Activated CD4-positive, alpha-beta memory T cell treated with anti-CD3 and anti-CD28 coated beads, Interleukin-2, amount 10 ng/mL, durations not matched to agents 7 days and 5 days (primary cell): ENCODE measurements around the gene PRR27. TPM values are rescaled to one million over a fixed set of nuclear protein-coding genes. Genes with fewer than 3 reads are reported as not detected.

ENCODE experiments used
- CTCF ChIA-PET: fragments of 350-600 bp; sonication (Branson Sonifier 250); formaldehyde crosslinking; loops from one replicate; lab custom pipeline; 2021; ENCODE audit warnings: antibody characterized with exemption, inconsistent platforms; lab: Charles Lee
- POLR2A ChIA-PET: fragments of 350-600 bp; sonication (Branson Sonifier 250); formaldehyde crosslinking; loops from one replicate; lab custom pipeline; 2021; ENCODE audit warnings: antibody characterized with exemption; lab: Charles Lee
- DNase-seq: peaks from one replicate; pipeline ENCODE4 v3.0.0-alpha.2; 2020
- H3K27ac Mint-ChIP-seq: one replicate; pipeline ENCODE4 v1.8.0; 2021; ENCODE audit warnings: mild to moderate bottlenecking, mixed read lengths
- H3K27me3 Mint-ChIP-seq: one replicate; pipeline ENCODE4 v1.8.0; 2021; ENCODE audit warnings: mixed read lengths
- H3K36me3 Mint-ChIP-seq: one replicate; pipeline ENCODE4 v1.8.0; 2021; ENCODE audit warnings: low read depth, mixed read lengths
- H3K4me1 Mint-ChIP-seq: one replicate; pipeline ENCODE4 v1.8.0; 2021; ENCODE audit warnings: mixed read lengths
- H3K4me3 Mint-ChIP-seq: one replicate; pipeline ENCODE4 v1.8.0; 2021; ENCODE audit warnings: mild to moderate bottlenecking, mixed read lengths
- H3K9me3 Mint-ChIP-seq: one replicate; pipeline ENCODE4 v1.8.0; 2021; ENCODE audit warnings: mixed read lengths
- total RNA-seq, 2 experiments: library from RNA; stranded (reverse); gene quantifications; one replicate each; pipeline ENCODE4 v1.2.3, GENCODE V29; 2021

Gene PRR27
- total RNA-seq = not detected

GRCh38 chr4:70153937-70154336, at the start of gene PRR27:
PRR27 (plus strand) TSS chr4:70154237; CDS start chr4:70154376, 139 bp downstream.
- Mint-ChIP-seq H3K4me1 (no peaks in the 10 kb centered on the region), H3K4me3 (no peak within 1 kb of the TSS), H3K27me3 (no peaks in the 10 kb centered on the region), H3K27ac (no peak within 1 kb of the TSS), H3K9me3 (no peaks in the 10 kb centered on the region), H3K36me3 (no peaks in the 10 kb centered on the region)
- CTCF ChIA-PET = no interaction called here
- DNase-seq = no peak
- POLR2A ChIA-PET = no interaction called here

- ChIA-PET POLR2A (no interaction called here), CTCF (no interaction called here)
- no peaks in the 10 kb centered on the region for H3K36me3 Mint-ChIP-seq
- H3K27ac Mint-ChIP-seq = no peak overlapping the region
- H3K9me3 Mint-ChIP-seq = peaks cover 2% of the 10 kb centered on the region
- no peak for DNase-seq
- H3K4me1 Mint-ChIP-seq = no peaks in the 10 kb centered on the region
- no peak overlapping the region for H3K4me3 Mint-ChIP-seq
- H3K27me3 Mint-ChIP-seq = no peaks in the 10 kb centered on the region
Measured at GRCh38 chr4:70110917-70111316, 43.1 kb upstream of the PRR27 start.

GRCh38 chr4:70113656-70114055, 40.4 kb upstream of the PRR27 start:
- CTCF ChIA-PET = no interaction called here
- no peak for DNase-seq
- Mint-ChIP-seq H3K4me1 (no peaks in the 10 kb centered on the region), H3K36me3 (no peaks in the 10 kb centered on the region), H3K27me3 (no peaks in the 10 kb centered on the region), H3K9me3 (peaks cover 2% of the 10 kb centered on the region), H3K4me3 (no peak overlapping the region), H3K27ac (no peak overlapping the region)
- POLR2A ChIA-PET = no interaction called here

GRCh38 chr4:70114096-70114495, 39.9 kb upstream of the PRR27 start:
- ChIA-PET POLR2A (no interaction called here), CTCF (no interaction called here)
- H3K27ac Mint-ChIP-seq = no peak overlapping the region
- no peaks in the 10 kb centered on the region for H3K4me1 Mint-ChIP-seq
- no peak overlapping the region for H3K4me3 Mint-ChIP-seq
- H3K36me3 Mint-ChIP-seq = no peaks in the 10 kb centered on the region
- no peaks in the 10 kb centered on the region for H3K27me3 Mint-ChIP-seq
- DNase-seq = no peak
- H3K9me3 Mint-ChIP-seq = peaks cover 2% of the 10 kb centered on the region

GRCh38 chr4:70120323-70120722, 33.7 kb upstream of the PRR27 start:
- Mint-ChIP-seq H3K9me3 (no peaks in the 10 kb centered on the region), H3K36me3 (no peaks in the 10 kb centered on the region), H3K27me3 (no peaks in the 10 kb centered on the region), H3K27ac (no peak overlapping the region), H3K4me1 (no peaks in the 10 kb centered on the region), H3K4me3 (no peak overlapping the region)
- DNase-seq = no peak
- POLR2A ChIA-PET = no interaction called here
- CTCF ChIA-PET = no interaction called here

GRCh38 chr4:70133473-70133872, 20.6 kb upstream of the PRR27 start:
- Mint-ChIP-seq H3K27ac (no peak overlapping the region), H3K4me1 (no peaks in the 10 kb centered on the region), H3K27me3 (no peaks in the 10 kb centered on the region), H3K4me3 (no peak overlapping the region), H3K36me3 (no peaks in the 10 kb centered on the region), H3K9me3 (no peaks in the 10 kb centered on the region)
- POLR2A ChIA-PET = no interaction called here
- DNase-seq = no peak
- CTCF ChIA-PET = no interaction called here

GRCh38 chr4:70138751-70139150, 15.3 kb upstream of the PRR27 start:
- POLR2A ChIA-PET = no interaction called here
- Mint-ChIP-seq H3K27me3 (no peaks in the 10 kb centered on the region), H3K9me3 (no peaks in the 10 kb centered on the region), H3K27ac (no peak overlapping the region), H3K4me3 (no peak overlapping the region), H3K36me3 (no peaks in the 10 kb centered on the region), H3K4me1 (no peaks in the 10 kb centered on the region)
- DNase-seq = no peak
- CTCF ChIA-PET = no interaction called here

GRCh38 chr4:70151271-70151670, 2.8 kb upstream of the PRR27 start:
- H3K36me3 Mint-ChIP-seq = no peaks in the 10 kb centered on the region
- ChIA-PET POLR2A (no interaction called here), CTCF (no interaction called here)
- H3K4me1 Mint-ChIP-seq = no peaks in the 10 kb centered on the region
- DNase-seq = no peak
- H3K4me3 Mint-ChIP-seq = no peak overlapping the region
- no peaks in the 10 kb centered on the region for H3K9me3 Mint-ChIP-seq
- H3K27me3 Mint-ChIP-seq = no peaks in the 10 kb centered on the region
- H3K27ac Mint-ChIP-seq = no peak overlapping the region

GRCh38 chr4:70152088-70152487, 1.9 kb upstream of the PRR27 start:
- H3K4me1 Mint-ChIP-seq = no peaks in the 10 kb centered on the region
- CTCF ChIA-PET = no interaction called here
- no peak overlapping the region for H3K4me3 Mint-ChIP-seq
- no peak for DNase-seq
- H3K27me3 Mint-ChIP-seq = no peaks in the 10 kb centered on the region
- H3K9me3 Mint-ChIP-seq = no peaks in the 10 kb centered on the region
- no peak overlapping the region for H3K27ac Mint-ChIP-seq
- H3K36me3 Mint-ChIP-seq = no peaks in the 10 kb centered on the region
- POLR2A ChIA-PET = no interaction called here

GRCh38 chr4:70158576-70158975, 4.5 kb downstream of the PRR27 start:
- Mint-ChIP-seq H3K4me1 (no peaks in the 10 kb centered on the region), H3K27me3 (no peaks in the 10 kb centered on the region), H3K4me3 (no peak overlapping the region), H3K27ac (no peak overlapping the region), H3K36me3 (no peaks in the 10 kb centered on the region), H3K9me3 (no peaks in the 10 kb centered on the region)
- no peak for DNase-seq
- ChIA-PET POLR2A (no interaction called here), CTCF (no interaction called here)

GRCh38 chr4:70177090-70177489, 23.1 kb downstream of the PRR27 start:
- POLR2A ChIA-PET = no interaction called here

GRCh38 chr4:70178075-70178660, 24.1 kb downstream of the PRR27 start:
- H3K4me1 Mint-ChIP-seq = no peaks in the 10 kb centered on the region
- no peak for DNase-seq
- ChIA-PET CTCF (no interaction called here), POLR2A (no interaction called here)
- H3K27me3 Mint-ChIP-seq = no peaks in the 10 kb centered on the region
- H3K4me3 Mint-ChIP-seq = no peak overlapping the region
- no peaks in the 10 kb centered on the region for H3K9me3 Mint-ChIP-seq
- no peak overlapping the region for H3K27ac Mint-ChIP-seq
- H3K36me3 Mint-ChIP-seq = no peaks in the 10 kb centered on the region

More at GRCh38 chr4:70177090-70177489, 23.1 kb downstream of the PRR27 start:
- no peaks in the 10 kb centered on the region for H3K36me3 Mint-ChIP-seq
- H3K4me3 Mint-ChIP-seq = no peak overlapping the region
- no peaks in the 10 kb centered on the region for H3K4me1 Mint-ChIP-seq
- no peaks in the 10 kb centered on the region for H3K9me3 Mint-ChIP-seq
- CTCF ChIA-PET = no interaction called here
- H3K27me3 Mint-ChIP-seq = no peaks in the 10 kb centered on the region
- H3K27ac Mint-ChIP-seq = no peak overlapping the region
- DNase-seq = no peak

- no peak for DNase-seq
- H3K4me3 Mint-ChIP-seq = no peak overlapping the region
- H3K27me3 Mint-ChIP-seq = no peaks in the 10 kb centered on the region
- H3K27ac Mint-ChIP-seq = no peak overlapping the region
- ChIA-PET CTCF (no interaction called here), POLR2A (no interaction called here)
- H3K9me3 Mint-ChIP-seq = no peaks in the 10 kb centered on the region
- H3K4me1 Mint-ChIP-seq = no peaks in the 10 kb centered on the region
- no peaks in the 10 kb centered on the region for H3K36me3 Mint-ChIP-seq
Measured at GRCh38 chr4:70179811-70180210, 25.8 kb downstream of the PRR27 start.

GRCh38 chr4:70181864-70182263, 27.8 kb downstream of the PRR27 start:
- POLR2A ChIA-PET = no interaction called here
- CTCF ChIA-PET = no interaction called here
- no peaks in the 10 kb centered on the region for H3K4me1 Mint-ChIP-seq
- no peak for DNase-seq
- H3K9me3 Mint-ChIP-seq = no peaks in the 10 kb centered on the region
- no peaks in the 10 kb centered on the region for H3K36me3 Mint-ChIP-seq
- no peak overlapping the region for H3K27ac Mint-ChIP-seq
- H3K4me3 Mint-ChIP-seq = no peak overlapping the region
- no peaks in the 10 kb centered on the region for H3K27me3 Mint-ChIP-seq
